IMR-90 (cell line): ENCODE data around the gene BMP4. TPM values are rescaled to one million over a fixed set of nuclear protein-coding genes. Genes with fewer than 3 reads are reported as not detected.
A peak's percentile ranks its signal among the peaks of the same experiment; 100 is the strongest.

Experiments used
- CEBPB ChIP-seq: IDR thresholded peaks from 2 replicates; pipeline ENCODE4 v1.6.1; 2012; ENCODE audit warnings: low read depth, low read length, improper control_type of control experiment
- SMC3 ChIP-seq: fragments of 150-350 bp; IDR thresholded peaks from 2 replicates; pipeline ENCODE4 v1.6.1; 2016; ENCODE audit warnings: low read depth, mild to moderate bottlenecking, antibody characterized with exemption, low read length, moderate library complexity
- USF2 ChIP-seq: fragments of 150-350 bp; IDR thresholded peaks from 2 replicates; pipeline ENCODE4 v1.6.1; 2017; ENCODE audit warnings: mild to moderate bottlenecking, antibody characterized with exemption, low read length, low read depth
- polyA plus RNA-seq, 3 experiments: library from polyadenylated mRNA; depleted of rRNA; stranded (reverse); fragments of >200 nt; gene quantifications; 2 replicates each; pipeline ENCODE4 v1.2.3, GENCODE V29; 2012; ENCODE audit warnings: low replicate concordance in 1 of 3
- total RNA-seq: library from RNA; depleted of rRNA; stranded (reverse); fragments of >200 nt; gene quantifications from 2 replicates; pipeline ENCODE4 v1.2.3, GENCODE V29; 2012

The BMP4 gene
- total and polyA plus RNA-seq, 2 of the 4 experiments (the other 2 are of a cell fraction) = 3.4 to 4.2 TPM

DNA sequence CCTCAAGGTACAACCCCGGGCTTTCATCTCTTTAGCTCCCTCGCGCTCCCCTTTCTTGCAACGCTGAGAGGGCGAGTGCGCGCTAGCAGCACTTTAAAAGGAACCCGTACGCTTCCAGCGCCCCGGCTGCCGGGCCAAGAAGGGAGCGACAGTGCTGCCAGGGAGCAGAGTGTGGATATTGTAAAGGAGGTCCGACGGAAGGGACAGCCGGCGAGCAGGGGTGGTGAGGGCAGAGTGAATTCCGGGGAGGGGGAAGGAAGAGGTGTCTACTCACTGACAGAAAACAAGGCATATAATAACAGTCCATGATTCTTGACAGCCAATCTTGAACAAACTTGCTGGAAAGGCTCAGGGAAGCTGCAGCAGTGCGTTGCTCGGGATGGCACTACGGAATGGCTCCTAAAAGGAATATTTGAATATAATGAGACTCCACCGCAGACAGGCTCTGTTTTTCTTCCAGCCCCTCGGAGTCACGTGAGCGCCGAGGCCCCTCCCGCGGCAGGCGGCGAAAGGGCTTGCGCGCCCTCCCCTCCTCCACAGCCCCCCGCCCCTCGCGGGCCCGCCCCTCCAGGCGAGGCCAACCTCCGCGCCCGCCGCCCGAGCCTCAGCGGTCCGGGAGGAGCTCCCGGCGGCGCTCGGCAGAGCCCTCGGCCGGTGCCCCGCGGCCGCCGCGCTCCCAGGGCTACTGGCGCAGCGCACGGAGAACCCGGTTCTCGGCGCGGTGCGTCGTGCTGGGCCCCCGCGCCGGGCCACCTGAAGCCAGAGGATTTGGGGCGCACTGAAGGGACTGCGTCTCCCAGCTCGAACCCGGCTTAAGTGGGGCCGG is 3.4 kb downstream of the BMP4 start (continued):
- TF ChIP-seq USF2 = peak; percentile 90
- TF ChIP-seq SMC3 = no peak
- no peak for TF ChIP-seq CEBPB
